Liver (tissue), 3 donors: ENCODE results near the gene CETN3.
A peak's percentile ranks its signal among the peaks of the same experiment; 100 is the strongest.

Source experiments
- ATF3 ChIP-seq: IDR thresholded peaks from 2 replicates; pipeline ENCODE4 v1.6.1; 2016; ENCODE audit warnings: antibody characterized with exemption
- JUND ChIP-seq, 2 donors: IDR thresholded peaks; 2 replicates each; pipeline ENCODE4 v1.6.1; 2016; ENCODE audit warnings: antibody characterized with exemption in 2 of 2
- RAD21 ChIP-seq, 2 donors: IDR thresholded peaks; 2 replicates each; pipeline ENCODE4 v1.6.1; 2016; ENCODE audit warnings: antibody characterized with exemption in 2 of 2, mild to moderate bottlenecking in 2 of 2
- RXRA ChIP-seq, 2 donors: IDR thresholded peaks; 2 replicates each; pipeline ENCODE4 v1.6.1; 2017 to 2018; ENCODE audit warnings: antibody characterized with exemption in 2 of 2, mild to moderate bottlenecking in 1 of 2
- SP1 ChIP-seq: IDR thresholded peaks from 2 replicates; pipeline ENCODE4 v1.6.1; 2018; ENCODE audit warnings: antibody characterized with exemption, mild to moderate bottlenecking
- TAF1 ChIP-seq: conservative IDR thresholded peaks from 2 replicates; pipeline ENCODE4 v1.6.1; 2016; ENCODE audit warnings: antibody characterized with exemption, mild to moderate bottlenecking
- TF ChIP-seq, protein P1 (sequence below): IDR thresholded peaks from 2 replicates; pipeline ENCODE4 v1.6.1; 2016; ENCODE audit warnings: antibody characterized with exemption
- TF ChIP-seq, protein P2 (sequence below): fragments of 150-350 bp; IDR thresholded peaks from 2 replicates; pipeline ENCODE4 v1.5.1; 2017; ENCODE audit warnings: improper control_type of control experiment, low read depth, low read length; ENCODE audit not compliant: missing input control
- TF ChIP-seq, protein P3 (sequence below): IDR thresholded peaks from 2 replicates; pipeline ENCODE4 v1.6.1; 2016; ENCODE audit warnings: antibody characterized with exemption, mild to moderate bottlenecking
- donor health status: healthy.
- donor health status: healthy.

DNA sequence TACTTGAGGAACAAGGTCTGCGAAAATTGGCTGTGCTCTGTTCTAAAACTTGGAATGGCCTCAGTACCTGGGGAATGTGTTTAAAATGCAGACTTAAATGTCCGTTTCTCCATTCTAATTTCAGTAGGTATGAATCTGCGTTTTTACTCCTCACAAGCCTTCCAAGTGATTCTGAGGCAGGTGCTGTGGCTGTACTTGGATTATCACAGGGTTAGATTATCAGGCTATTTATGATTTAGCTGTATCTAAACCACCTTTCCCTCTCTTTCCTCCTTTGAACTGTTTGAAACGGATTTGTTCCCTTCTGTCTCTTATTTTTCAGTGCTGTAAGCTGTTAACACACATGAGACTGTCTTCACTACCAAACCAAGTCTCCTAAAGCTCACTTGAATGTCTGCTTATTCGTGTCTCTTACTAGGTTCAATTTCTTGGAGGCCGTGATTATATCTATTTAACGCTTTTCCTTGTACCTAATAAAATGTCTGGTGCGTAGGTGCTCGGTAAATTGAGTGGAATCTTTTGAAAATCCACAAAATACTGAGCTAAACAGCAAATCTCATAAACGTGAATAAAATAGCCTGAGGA, 714 bp upstream of the CETN3 start:
- TF ChIP-seq, protein P1, sequence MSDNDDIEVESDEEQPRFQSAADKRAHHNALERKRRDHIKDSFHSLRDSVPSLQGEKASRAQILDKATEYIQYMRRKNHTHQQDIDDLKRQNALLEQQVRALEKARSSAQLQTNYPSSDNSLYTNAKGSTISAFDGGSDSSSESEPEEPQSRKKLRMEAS, result no peak
- TF ChIP-seq, protein P2, sequence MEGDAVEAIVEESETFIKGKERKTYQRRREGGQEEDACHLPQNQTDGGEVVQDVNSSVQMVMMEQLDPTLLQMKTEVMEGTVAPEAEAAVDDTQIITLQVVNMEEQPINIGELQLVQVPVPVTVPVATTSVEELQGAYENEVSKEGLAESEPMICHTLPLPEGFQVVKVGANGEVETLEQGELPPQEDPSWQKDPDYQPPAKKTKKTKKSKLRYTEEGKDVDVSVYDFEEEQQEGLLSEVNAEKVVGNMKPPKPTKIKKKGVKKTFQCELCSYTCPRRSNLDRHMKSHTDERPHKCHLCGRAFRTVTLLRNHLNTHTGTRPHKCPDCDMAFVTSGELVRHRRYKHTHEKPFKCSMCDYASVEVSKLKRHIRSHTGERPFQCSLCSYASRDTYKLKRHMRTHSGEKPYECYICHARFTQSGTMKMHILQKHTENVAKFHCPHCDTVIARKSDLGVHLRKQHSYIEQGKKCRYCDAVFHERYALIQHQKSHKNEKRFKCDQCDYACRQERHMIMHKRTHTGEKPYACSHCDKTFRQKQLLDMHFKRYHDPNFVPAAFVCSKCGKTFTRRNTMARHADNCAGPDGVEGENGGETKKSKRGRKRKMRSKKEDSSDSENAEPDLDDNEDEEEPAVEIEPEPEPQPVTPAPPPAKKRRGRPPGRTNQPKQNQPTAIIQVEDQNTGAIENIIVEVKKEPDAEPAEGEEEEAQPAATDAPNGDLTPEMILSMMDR, result no peak
- TF ChIP-seq TAF1 (peak; percentile 60), RXRA (IDR thresholded peaks at IDR 0.05) (no peak), JUND (IDR thresholded peaks at IDR 0.05) (no peak), SP1 (no peak), RAD21 (IDR thresholded peaks at IDR 0.05) (no peak), ATF3 (no peak)
- TF ChIP-seq, protein P3, sequence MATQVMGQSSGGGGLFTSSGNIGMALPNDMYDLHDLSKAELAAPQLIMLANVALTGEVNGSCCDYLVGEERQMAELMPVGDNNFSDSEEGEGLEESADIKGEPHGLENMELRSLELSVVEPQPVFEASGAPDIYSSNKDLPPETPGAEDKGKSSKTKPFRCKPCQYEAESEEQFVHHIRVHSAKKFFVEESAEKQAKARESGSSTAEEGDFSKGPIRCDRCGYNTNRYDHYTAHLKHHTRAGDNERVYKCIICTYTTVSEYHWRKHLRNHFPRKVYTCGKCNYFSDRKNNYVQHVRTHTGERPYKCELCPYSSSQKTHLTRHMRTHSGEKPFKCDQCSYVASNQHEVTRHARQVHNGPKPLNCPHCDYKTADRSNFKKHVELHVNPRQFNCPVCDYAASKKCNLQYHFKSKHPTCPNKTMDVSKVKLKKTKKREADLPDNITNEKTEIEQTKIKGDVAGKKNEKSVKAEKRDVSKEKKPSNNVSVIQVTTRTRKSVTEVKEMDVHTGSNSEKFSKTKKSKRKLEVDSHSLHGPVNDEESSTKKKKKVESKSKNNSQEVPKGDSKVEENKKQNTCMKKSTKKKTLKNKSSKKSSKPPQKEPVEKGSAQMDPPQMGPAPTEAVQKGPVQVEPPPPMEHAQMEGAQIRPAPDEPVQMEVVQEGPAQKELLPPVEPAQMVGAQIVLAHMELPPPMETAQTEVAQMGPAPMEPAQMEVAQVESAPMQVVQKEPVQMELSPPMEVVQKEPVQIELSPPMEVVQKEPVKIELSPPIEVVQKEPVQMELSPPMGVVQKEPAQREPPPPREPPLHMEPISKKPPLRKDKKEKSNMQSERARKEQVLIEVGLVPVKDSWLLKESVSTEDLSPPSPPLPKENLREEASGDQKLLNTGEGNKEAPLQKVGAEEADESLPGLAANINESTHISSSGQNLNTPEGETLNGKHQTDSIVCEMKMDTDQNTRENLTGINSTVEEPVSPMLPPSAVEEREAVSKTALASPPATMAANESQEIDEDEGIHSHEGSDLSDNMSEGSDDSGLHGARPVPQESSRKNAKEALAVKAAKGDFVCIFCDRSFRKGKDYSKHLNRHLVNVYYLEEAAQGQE, result no peak
